GM23338 (cell line): Measurements from ENCODE around the gene SNX30. TPM values are rescaled to one million over a fixed set of nuclear protein-coding genes. Genes with fewer than 3 reads are reported as not detected.

Experiments used
- ATAC-seq: fragments of 200-7000 bp; cut with Tn5 transposase; 3 replicates; pipeline ENCODE4 v1.9.1; 2020
- DNase-seq: peaks from one replicate; pipeline ENCODE4 v3.0.0-alpha.2; 2015; ENCODE audit warnings: low spot score
- H2AFZ ChIP-seq: fragments of 200-600 bp; sonication (generic); 2 replicates; pipeline ENCODE4 v1.8.0; 2016; ENCODE audit warnings: antibody characterized with exemption, mild to moderate bottlenecking, moderate library complexity
- H3F3A ChIP-seq: fragments of 200-600 bp; sonication (generic); replicated peaks from 2 replicates; pipeline ENCODE4 v1.8.0; 2017; ENCODE audit warnings: antibody characterized with exemption, mixed run types, low read depth
- H3K27ac ChIP-seq: fragments of 200-600 bp; sonication (generic); 2 replicates; pipeline ENCODE4 v1.6.1; 2016; ENCODE audit warnings: low read depth
- H3K27me3 ChIP-seq: fragments of 200-600 bp; sonication (generic); 2 replicates; pipeline ENCODE4 v1.8.0; 2016; ENCODE audit warnings: mild to moderate bottlenecking, mixed run types, moderate library complexity; ENCODE audit not compliant: insufficient read depth
- H3K36me3 ChIP-seq: fragments of 200-600 bp; sonication (generic); 2 replicates; pipeline ENCODE4 v1.8.0; 2016; ENCODE audit warnings: mild to moderate bottlenecking; ENCODE audit not compliant: insufficient read depth
- H3K4me1 ChIP-seq: fragments of 200-600 bp; sonication (generic); 2 replicates; pipeline ENCODE4 v1.8.0; 2016; ENCODE audit warnings: mild to moderate bottlenecking, moderate library complexity; ENCODE audit not compliant: insufficient read depth
- H3K4me2 ChIP-seq: fragments of 200-600 bp; sonication (generic); 2 replicates; pipeline ENCODE4 v1.7.1; 2017; ENCODE audit warnings: mixed run types
- H3K4me3 ChIP-seq: fragments of 200-600 bp; sonication (generic); 2 replicates; pipeline ENCODE4 v1.6.1; 2016; ENCODE audit warnings: mixed run types
- H3K79me2 ChIP-seq: fragments of 200-600 bp; sonication (generic); replicated peaks from 2 replicates; pipeline ENCODE4 v1.8.0; 2017; ENCODE audit warnings: mild to moderate bottlenecking; ENCODE audit not compliant: insufficient read depth
- H3K9me2 ChIP-seq: fragments of 200-600 bp; sonication (generic); 2 replicates; pipeline ENCODE4 v1.8.0; 2017; ENCODE audit not compliant: insufficient read depth
- H4K20me1 ChIP-seq: fragments of 200-600 bp; sonication (generic); replicated peaks from 2 replicates; pipeline ENCODE4 v1.8.0; 2017; ENCODE audit warnings: mild to moderate bottlenecking; ENCODE audit not compliant: insufficient read depth
- H3K27ac Mint-ChIP-seq: 2 replicates; pipeline ENCODE4 v1.8.0; 2020; ENCODE audit warnings: inconsistent platforms, mild to moderate bottlenecking, moderate library complexity, mixed read lengths
- H3K27me3 Mint-ChIP-seq: 3 replicates; pipeline ENCODE4 v1.8.0; 2022; ENCODE audit warnings: low read depth, mild to moderate bottlenecking, moderate library complexity, mixed read lengths, inconsistent platforms; ENCODE audit not compliant: insufficient read depth, poor library complexity
- H3K36me3 Mint-ChIP-seq: 3 replicates; pipeline ENCODE4 v1.8.0; 2021; ENCODE audit warnings: low read depth, mild to moderate bottlenecking, inconsistent platforms, moderate library complexity, mixed read lengths
- H3K4me1 Mint-ChIP-seq: 3 replicates; pipeline ENCODE4 v1.8.0; 2020; ENCODE audit warnings: mild to moderate bottlenecking, inconsistent platforms, mixed read lengths
- H3K4me3 Mint-ChIP-seq: 3 replicates; pipeline ENCODE4 v1.8.0; 2021; ENCODE audit warnings: moderate library complexity, mild to moderate bottlenecking, inconsistent platforms, mixed read lengths
- H3K9me3 Mint-ChIP-seq: 3 replicates; pipeline ENCODE4 v1.8.0; 2020; ENCODE audit warnings: moderate library complexity, mild to moderate bottlenecking, inconsistent platforms, mixed read lengths
- CREB1 ChIP-seq: fragments of 250-450 bp; sonication (Bioruptor Pico); IDR thresholded peaks from 2 replicates; pipeline ENCODE4 v1.5.0; 2020; ENCODE audit warnings: low read depth, mild to moderate bottlenecking, moderate library complexity
- EZH2 ChIP-seq: fragments of 200-600 bp; sonication (generic); IDR thresholded peaks from one replicate; pipeline ENCODE4 v1.8.0; 2017; ENCODE audit warnings: antibody characterized with exemption, mild to moderate bottlenecking, low read depth; ENCODE audit not compliant: unreplicated experiment
- EZH2phosphoT487 ChIP-seq: fragments of 200-600 bp; sonication (generic); IDR thresholded peaks from one replicate; pipeline ENCODE4 v1.8.1; 2018; ENCODE audit warnings: antibody characterized with exemption; ENCODE audit not compliant: unreplicated experiment
- JUNB ChIP-seq: IDR thresholded peaks from one replicate; pipeline ENCODE4 v1.6.1; 2016; ENCODE audit warnings: antibody characterized with exemption; ENCODE audit not compliant: unreplicated experiment
- NANOG ChIP-seq: IDR thresholded peaks from 2 replicates; pipeline ENCODE4 v1.6.1; 2016; ENCODE audit warnings: antibody characterized with exemption, borderline replicate concordance
- POLR2AphosphoS5 ChIP-seq: IDR thresholded peaks from 2 replicates; pipeline ENCODE4 v1.6.1; 2016; ENCODE audit warnings: antibody characterized with exemption, low read depth
- STAT1 ChIP-seq: IDR thresholded peaks from one replicate; pipeline ENCODE4 v1.6.1; 2016; ENCODE audit warnings: antibody characterized with exemption; ENCODE audit not compliant: unreplicated experiment
- ZNF114 ChIP-seq: fragments of 250-450 bp; sonication (Bioruptor Pico); IDR thresholded peaks from 2 replicates; pipeline ENCODE4 v1.5.0; 2020; ENCODE audit warnings: mild to moderate bottlenecking, moderate library complexity
- ZNF331 ChIP-seq: fragments of 250-450 bp; sonication (Bioruptor Pico); IDR thresholded peaks from 2 replicates; pipeline ENCODE4 v1.5.0; 2020; ENCODE audit warnings: low read depth, mild to moderate bottlenecking, moderate library complexity
- polyA plus RNA-seq: library from polyadenylated mRNA; unstranded; fragments of >200 nt; fragmentation: Nextera tagmentation; extraction: Ambion mirVana; gene quantifications from 2 replicates; pipeline ENCODE4 v1.2.1, GENCODE V29; 2016
- total RNA-seq: library from RNA; depleted of rRNA; stranded (reverse); fragments of >200 nt; shearing (Covaris generic); gene quantifications from 2 replicates; pipeline ENCODE4 v1.2.3, GENCODE V29; 2014
- TF ChIP-seq, protein P1 (sequence below): IDR thresholded peaks from one replicate; pipeline ENCODE4 v1.6.1; 2018; ENCODE audit warnings: antibody characterized with exemption; ENCODE audit not compliant: unreplicated experiment
- TF ChIP-seq, protein P2 (sequence below): IDR thresholded peaks from 2 replicates; pipeline ENCODE4 v1.6.1; 2016; ENCODE audit warnings: antibody characterized with exemption
- TF ChIP-seq, protein P3 (sequence below), 2 experiments: fragments of 200-600 bp in 1 of 2; sonication (generic) in 1 of 2; conservative IDR thresholded peaks; 2 replicates each; pipeline versions ENCODE4 v1.5.1 to v1.6.1; 2016 to 2017; ENCODE audit warnings: antibody characterized with exemption in 2 of 2, low read depth in 2 of 2, mild to moderate bottlenecking in 2 of 2, moderate library complexity in 1 of 2

SNX30 gene
- total and polyA plus RNA-seq, 2 experiments from 2014 or later: 2.1 to 17.8 TPM

DNA sequence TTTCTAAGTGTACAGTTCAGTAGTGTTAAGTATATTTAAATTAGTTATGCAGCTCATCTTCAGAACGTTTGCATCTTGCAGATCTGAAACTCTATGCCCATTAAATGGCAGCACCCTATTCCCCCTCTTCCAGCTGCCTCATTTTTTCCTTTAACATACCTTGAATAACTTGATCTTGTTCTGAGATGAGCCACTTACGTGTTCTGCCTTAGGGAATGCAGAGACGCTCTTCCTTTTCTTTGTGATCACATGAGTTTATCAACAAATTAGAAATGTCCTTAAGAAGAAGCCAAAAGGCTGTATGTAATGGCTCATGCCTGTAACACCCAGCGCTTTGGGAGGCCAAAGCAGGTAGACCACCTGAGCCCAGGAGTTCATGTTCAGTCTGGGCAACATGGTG is 82.5 kb downstream of the SNX30 start:
- Histone ChIP-seq H4K20me1 (no peaks in the 10 kb centered on the region; the same call in 1 of the 2 replicates), H3K79me2 (no peaks in the 10 kb centered on the region), H3K9me2 (no peaks in the 10 kb centered on the region), H3F3A (no peaks in the 10 kb centered on the region), H3K27ac (no peak overlapping the region), H3K4me2 (no peak overlapping the region), H3K4me3 (no peak overlapping the region), H3K36me3 (no peaks in the 10 kb centered on the region), H3K4me1 (no peaks in the 10 kb centered on the region), H3K27me3 (no peaks in the 10 kb centered on the region), H2AFZ (no peak overlapping the region)
- no peak overlapping the region for H3K27ac Mint-ChIP-seq
- H3K9me3 Mint-ChIP-seq: no peaks in the 10 kb centered on the region
- DNase-seq (no peak), ATAC-seq (no peak)
- H3K4me1 Mint-ChIP-seq: peaks cover 9% of the 10 kb centered on the region; the same call in 2 of the 3 replicates
- H3K27me3 Mint-ChIP-seq: no peaks in the 10 kb centered on the region
- peaks cover 1% of the 10 kb centered on the region; the same call in 1 of the 3 replicates for H3K36me3 Mint-ChIP-seq
- no peak overlapping the region for H3K4me3 Mint-ChIP-seq
- TF ChIP-seq CREB1 (CRISPR knock-in tag) (no peak), ZNF331 (no peak), NANOG (no peak), POLR2AphosphoS5 (no peak)
- TF ChIP-seq, protein P1, sequence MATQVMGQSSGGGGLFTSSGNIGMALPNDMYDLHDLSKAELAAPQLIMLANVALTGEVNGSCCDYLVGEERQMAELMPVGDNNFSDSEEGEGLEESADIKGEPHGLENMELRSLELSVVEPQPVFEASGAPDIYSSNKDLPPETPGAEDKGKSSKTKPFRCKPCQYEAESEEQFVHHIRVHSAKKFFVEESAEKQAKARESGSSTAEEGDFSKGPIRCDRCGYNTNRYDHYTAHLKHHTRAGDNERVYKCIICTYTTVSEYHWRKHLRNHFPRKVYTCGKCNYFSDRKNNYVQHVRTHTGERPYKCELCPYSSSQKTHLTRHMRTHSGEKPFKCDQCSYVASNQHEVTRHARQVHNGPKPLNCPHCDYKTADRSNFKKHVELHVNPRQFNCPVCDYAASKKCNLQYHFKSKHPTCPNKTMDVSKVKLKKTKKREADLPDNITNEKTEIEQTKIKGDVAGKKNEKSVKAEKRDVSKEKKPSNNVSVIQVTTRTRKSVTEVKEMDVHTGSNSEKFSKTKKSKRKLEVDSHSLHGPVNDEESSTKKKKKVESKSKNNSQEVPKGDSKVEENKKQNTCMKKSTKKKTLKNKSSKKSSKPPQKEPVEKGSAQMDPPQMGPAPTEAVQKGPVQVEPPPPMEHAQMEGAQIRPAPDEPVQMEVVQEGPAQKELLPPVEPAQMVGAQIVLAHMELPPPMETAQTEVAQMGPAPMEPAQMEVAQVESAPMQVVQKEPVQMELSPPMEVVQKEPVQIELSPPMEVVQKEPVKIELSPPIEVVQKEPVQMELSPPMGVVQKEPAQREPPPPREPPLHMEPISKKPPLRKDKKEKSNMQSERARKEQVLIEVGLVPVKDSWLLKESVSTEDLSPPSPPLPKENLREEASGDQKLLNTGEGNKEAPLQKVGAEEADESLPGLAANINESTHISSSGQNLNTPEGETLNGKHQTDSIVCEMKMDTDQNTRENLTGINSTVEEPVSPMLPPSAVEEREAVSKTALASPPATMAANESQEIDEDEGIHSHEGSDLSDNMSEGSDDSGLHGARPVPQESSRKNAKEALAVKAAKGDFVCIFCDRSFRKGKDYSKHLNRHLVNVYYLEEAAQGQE: no peak

DNA sequence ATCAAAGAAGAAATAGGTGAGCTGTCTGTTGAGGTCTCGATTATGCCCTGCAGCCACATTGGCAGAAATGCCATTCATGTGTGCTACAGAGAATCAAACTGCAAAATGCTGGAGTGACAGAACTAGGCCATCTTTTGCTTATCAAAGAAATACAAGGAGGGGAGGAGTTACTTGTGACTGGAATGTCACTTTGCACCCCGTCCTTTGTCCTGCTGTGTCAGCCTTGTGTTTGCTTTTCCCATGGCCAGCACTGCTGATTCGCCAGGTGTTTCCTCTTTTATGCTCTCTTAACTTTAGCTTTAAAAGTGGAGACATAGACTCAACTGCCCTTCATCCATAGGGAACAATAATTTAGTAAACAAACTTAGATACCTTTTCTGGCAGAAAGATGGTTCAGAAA is 85.8 kb downstream of the SNX30 start:
- Histone ChIP-seq H3K4me3 (no peak overlapping the region), H3K9me2 (no peaks in the 10 kb centered on the region), H3K36me3 (0 out of 2 replicates have a peak, but pooled peaks cover 5% of the 10 kb centered on the region), H3F3A (no peaks in the 10 kb centered on the region), H4K20me1 (no peaks in the 10 kb centered on the region; the same call in 1 of the 2 replicates), H3K4me2 (no peak overlapping the region), H2AFZ (no peak overlapping the region), H3K27me3 (no peaks in the 10 kb centered on the region), H3K79me2 (no peaks in the 10 kb centered on the region), H3K27ac (no peak overlapping the region), H3K4me1 (no peaks in the 10 kb centered on the region)
- ATAC-seq (peak; percentile 29; the same call in 1 of the 3 replicates), DNase-seq (peak; percentile 35)
- Mint-ChIP-seq H3K36me3 (peaks cover 15% of the 10 kb centered on the region; the same call in 2 of the 3 replicates), H3K4me3 (no peak overlapping the region), H3K9me3 (no peaks in the 10 kb centered on the region), H3K4me1 (peaks cover 9% of the 10 kb centered on the region; the same call in 2 of the 3 replicates), H3K27ac (no peak overlapping the region), H3K27me3 (no peaks in the 10 kb centered on the region)
- no peak for TF ChIP-seq NANOG
- no peak for TF ChIP-seq EZH2
- TF ChIP-seq, protein P2, sequence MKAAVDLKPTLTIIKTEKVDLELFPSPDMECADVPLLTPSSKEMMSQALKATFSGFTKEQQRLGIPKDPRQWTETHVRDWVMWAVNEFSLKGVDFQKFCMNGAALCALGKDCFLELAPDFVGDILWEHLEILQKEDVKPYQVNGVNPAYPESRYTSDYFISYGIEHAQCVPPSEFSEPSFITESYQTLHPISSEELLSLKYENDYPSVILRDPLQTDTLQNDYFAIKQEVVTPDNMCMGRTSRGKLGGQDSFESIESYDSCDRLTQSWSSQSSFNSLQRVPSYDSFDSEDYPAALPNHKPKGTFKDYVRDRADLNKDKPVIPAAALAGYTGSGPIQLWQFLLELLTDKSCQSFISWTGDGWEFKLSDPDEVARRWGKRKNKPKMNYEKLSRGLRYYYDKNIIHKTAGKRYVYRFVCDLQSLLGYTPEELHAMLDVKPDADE: no peak
- no peak for TF ChIP-seq JUNB
- TF ChIP-seq EZH2phosphoT487: no peak
- no peak for TF ChIP-seq CREB1 (CRISPR knock-in tag)
- TF ChIP-seq, protein P3, sequence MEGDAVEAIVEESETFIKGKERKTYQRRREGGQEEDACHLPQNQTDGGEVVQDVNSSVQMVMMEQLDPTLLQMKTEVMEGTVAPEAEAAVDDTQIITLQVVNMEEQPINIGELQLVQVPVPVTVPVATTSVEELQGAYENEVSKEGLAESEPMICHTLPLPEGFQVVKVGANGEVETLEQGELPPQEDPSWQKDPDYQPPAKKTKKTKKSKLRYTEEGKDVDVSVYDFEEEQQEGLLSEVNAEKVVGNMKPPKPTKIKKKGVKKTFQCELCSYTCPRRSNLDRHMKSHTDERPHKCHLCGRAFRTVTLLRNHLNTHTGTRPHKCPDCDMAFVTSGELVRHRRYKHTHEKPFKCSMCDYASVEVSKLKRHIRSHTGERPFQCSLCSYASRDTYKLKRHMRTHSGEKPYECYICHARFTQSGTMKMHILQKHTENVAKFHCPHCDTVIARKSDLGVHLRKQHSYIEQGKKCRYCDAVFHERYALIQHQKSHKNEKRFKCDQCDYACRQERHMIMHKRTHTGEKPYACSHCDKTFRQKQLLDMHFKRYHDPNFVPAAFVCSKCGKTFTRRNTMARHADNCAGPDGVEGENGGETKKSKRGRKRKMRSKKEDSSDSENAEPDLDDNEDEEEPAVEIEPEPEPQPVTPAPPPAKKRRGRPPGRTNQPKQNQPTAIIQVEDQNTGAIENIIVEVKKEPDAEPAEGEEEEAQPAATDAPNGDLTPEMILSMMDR (conservative IDR thresholded peaks at IDR 0.05; ENCODE audit: low read depth in 2 of 2): no peak
- TF ChIP-seq, protein P1: no peak
- TF ChIP-seq STAT1: no peak
- no peak for TF ChIP-seq ZNF331
- no peak for TF ChIP-seq ZNF114 (CRISPR knock-in tag)
